Right atrium auricular region (tissue), 2 donors: Measurements from ENCODE around the gene ERICH3. TPM values are rescaled to one million over a fixed set of nuclear protein-coding genes. Genes with fewer than 3 reads are reported as not detected.

Experiments
- DNase-seq: peaks from one replicate; pipeline ENCODE4 v3.0.0-alpha.2; 2019; ENCODE audit warnings: low spot score
- H3K27ac ChIP-seq, 2 donors: fragments of 200-600 bp; sonication (generic); 1 replicate in 1 of 2; 2 replicates in 1 of 2; pipeline ENCODE4 v1.5.1; 2016 to 2019
- H3K27me3 ChIP-seq, 2 donors: fragments of 200-600 bp; sonication (generic); one replicate each; pipeline versions ENCODE4 v1.5.1 to v1.6.0; 2017 to 2019
- H3K36me3 ChIP-seq: fragments of 200-600 bp; sonication (generic); one replicate; pipeline ENCODE4 v1.5.1; 2016
- H3K4me1 ChIP-seq, 2 donors: fragments of 200-600 bp; sonication (generic); one replicate each; pipeline versions ENCODE4 v1.5.1 to v1.6.0; 2017 to 2019
- H3K4me3 ChIP-seq, 2 donors: fragments of 200-600 bp; sonication (generic); 1 replicate in 1 of 2; 2 replicates in 1 of 2; pipeline ENCODE4 v1.5.1; 2017 to 2019; ENCODE audit warnings: mild to moderate bottlenecking in 1 of 2, moderate library complexity in 1 of 2
- H3K9me3 ChIP-seq, 2 donors: fragments of 200-600 bp; sonication (generic); one replicate each; pipeline ENCODE4 v1.5.1; 2019
- CTCF ChIP-seq, 2 donors: fragments of 200-600 bp; sonication (generic); IDR thresholded peaks; one replicate each; pipeline ENCODE4 v1.5.1; 2019; ENCODE audit warnings: antibody characterized with exemption in 2 of 2
- total RNA-seq, 2 donors: library from RNA; depleted of rRNA; stranded (reverse); fragments of >200 nt; gene quantifications; one replicate each; pipeline ENCODE4 v1.1.0, GENCODE V29; 2016

ERICH3 gene
- total RNA-seq, 2 donors from 2014 or later, result 0.07 TPM; not detected in 1

DNA sequence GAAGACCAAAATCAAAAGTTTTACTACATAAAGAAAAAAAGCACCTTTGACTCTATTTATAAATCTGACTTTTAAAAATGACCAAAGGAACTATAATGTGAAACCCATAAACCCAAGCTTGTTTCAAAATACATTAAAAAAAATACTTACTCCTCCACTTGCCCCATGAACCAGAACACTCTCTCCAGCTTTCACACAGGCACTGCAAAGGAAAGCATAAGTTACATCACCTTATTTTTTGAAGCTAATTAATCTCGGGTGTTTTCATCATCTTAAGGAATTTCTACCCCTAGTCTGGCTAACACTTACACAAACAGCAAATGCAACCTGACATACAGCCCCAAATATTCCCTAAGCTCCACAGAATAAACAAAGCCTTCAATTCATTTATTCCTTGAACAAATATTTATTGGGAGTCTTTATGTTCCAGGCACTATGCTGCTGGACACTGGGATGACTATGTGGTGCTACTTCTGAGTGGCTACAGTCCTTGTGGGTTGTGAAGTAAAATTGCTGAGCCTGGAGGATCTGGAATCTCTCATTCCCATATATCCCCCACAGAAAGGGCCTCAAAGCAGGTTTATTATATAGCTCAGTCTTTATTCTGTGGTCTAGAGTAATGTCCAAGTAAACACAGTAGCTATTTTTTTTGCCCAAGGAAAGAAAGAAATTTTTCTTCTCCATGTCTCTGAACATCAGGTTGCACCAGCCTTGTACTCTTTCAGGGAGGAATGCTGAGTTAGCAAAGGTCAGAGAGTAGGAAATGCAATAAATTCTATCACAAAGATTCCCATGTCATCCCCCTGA lies 41.0 kb upstream of the ERICH3 start:
- Histone ChIP-seq H3K9me3 (no peaks in the 10 kb centered on the region), H3K27me3 (no peaks in the 10 kb centered on the region), H3K4me3 (no peak overlapping the region), H3K36me3 (peaks cover 67% of the 10 kb centered on the region), H3K27ac (no peak overlapping the region), H3K4me1 (no peaks in the 10 kb centered on the region)
- TF ChIP-seq CTCF (IDR thresholded peaks at IDR 0.05), result no peak
- DNase-seq, result no peak

DNA sequence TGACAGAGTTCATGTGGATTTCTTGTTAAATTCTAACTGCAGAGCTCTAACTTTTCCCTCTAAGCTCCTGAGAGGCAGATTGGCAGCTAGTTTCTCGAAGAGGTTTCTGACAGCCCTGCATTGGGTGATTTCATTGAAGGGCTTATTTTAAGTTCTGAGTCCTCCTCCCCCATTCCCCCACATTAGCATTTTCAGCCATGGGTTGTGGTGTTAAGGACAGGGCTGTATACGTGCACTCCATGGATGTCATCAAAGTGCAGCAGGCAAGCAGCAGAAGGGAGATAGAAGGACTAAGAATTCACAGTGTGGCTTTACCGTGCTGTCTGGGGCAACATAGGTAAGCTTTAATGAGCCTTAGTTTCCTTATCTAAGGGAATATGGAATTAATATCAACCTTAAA lies 40.3 kb upstream of the ERICH3 start:
- Histone ChIP-seq H3K4me3 (no peak overlapping the region), H3K36me3 (peaks cover 67% of the 10 kb centered on the region), H3K9me3 (no peaks in the 10 kb centered on the region), H3K27ac (no peak overlapping the region), H3K27me3 (no peaks in the 10 kb centered on the region), H3K4me1 (no peaks in the 10 kb centered on the region)
- TF ChIP-seq CTCF (IDR thresholded peaks at IDR 0.05), result no peak
- DNase-seq, result no peak

- peaks cover 66% of the 10 kb centered on the region for H3K36me3 ChIP-seq
- no peaks in the 10 kb centered on the region for H3K9me3 ChIP-seq
- no peak overlapping the region for H3K4me3 ChIP-seq
- no peaks in the 10 kb centered on the region for H3K4me1 ChIP-seq
- no peak for DNase-seq
- H3K27me3 ChIP-seq, result no peaks in the 10 kb centered on the region
- H3K27ac ChIP-seq, result no peak overlapping the region
- no peak for TF ChIP-seq CTCF (IDR thresholded peaks at IDR 0.05)
Measured at GRCh38 chr1:74712881-74713280, 39.3 kb upstream of the ERICH3 start.

DNA sequence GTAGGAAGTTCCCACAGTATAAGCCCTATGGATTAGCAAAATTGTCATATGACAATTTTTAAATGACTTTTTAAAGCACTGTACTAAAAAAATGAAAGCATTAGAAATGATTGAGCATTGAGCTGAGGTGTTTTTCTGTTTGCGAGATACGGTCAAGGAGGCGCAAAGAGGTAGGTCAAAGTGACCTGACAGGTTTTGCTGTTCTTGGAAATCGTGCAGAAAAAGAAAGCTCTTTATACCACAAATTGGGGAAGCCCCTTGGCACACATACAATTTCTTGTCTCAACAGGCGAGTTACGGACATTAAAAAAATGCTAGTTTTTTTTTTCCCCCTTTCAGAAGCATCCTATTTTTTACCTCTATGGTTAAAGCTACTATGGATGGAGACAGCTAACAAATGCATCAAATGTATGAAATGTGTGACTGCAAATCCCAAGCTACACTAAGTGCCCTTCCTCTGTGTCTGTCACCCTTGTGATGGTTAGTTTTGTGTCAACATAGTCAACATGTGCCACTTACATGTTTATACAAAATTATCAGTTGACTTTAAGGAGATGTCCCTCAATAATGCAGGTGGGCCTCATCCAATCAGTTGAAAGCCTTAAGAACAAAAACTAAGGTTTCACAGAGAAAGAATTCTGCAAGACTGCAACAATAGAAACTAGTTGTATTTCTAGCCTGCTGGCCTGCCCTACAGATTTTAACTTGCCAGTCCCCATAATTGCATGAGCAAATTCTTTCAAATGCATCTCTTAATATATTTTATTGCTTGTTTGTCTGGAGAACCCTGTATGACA lies 30.0 kb upstream of the ERICH3 start:
- no peak overlapping the region for H3K27ac ChIP-seq
- no peaks in the 10 kb centered on the region for H3K27me3 ChIP-seq
- no peak overlapping the region for H3K4me3 ChIP-seq
- H3K36me3 ChIP-seq, result peaks cover 44% of the 10 kb centered on the region
- TF ChIP-seq CTCF (IDR thresholded peaks at IDR 0.05), result no peak
- no peaks in the 10 kb centered on the region for H3K4me1 ChIP-seq
- DNase-seq, result no peak
- no peaks in the 10 kb centered on the region for H3K9me3 ChIP-seq

DNA sequence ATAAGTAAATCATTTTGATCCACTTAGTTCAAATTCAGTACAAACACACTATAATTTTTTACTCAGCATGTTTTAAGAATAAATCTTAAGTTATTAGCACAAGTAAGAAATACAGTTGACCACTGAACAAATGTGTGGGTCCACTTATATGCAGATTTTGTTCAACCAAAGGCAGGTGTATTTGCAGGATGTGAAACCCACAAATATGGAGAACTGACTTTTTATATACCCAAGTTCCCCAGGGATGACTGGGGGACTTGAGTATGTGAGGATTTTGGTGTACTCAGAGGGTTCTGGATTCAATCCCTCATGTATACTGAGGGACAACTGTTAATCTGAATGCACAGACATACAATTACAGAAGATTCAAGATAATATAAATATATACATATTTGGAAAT lies 25.7 kb upstream of the ERICH3 start:
- Histone ChIP-seq H3K4me3 (no peak overlapping the region), H3K36me3 (peaks cover 15% of the 10 kb centered on the region), H3K27me3 (no peaks in the 10 kb centered on the region), H3K4me1 (no peaks in the 10 kb centered on the region), H3K27ac (no peak overlapping the region), H3K9me3 (no peaks in the 10 kb centered on the region)
- DNase-seq, result no peak
- no peak for TF ChIP-seq CTCF (IDR thresholded peaks at IDR 0.05)
